Coronary artery (tissue), 2 donors: ENCODE measurements around the gene SPPL2B.

Experiments
- DNase-seq: peaks from one replicate; pipeline ENCODE4 v3.0.0-alpha.2; 2017; ENCODE audit warnings: low spot score
- H3K27ac ChIP-seq, 2 donors: fragments of 200-600 bp; sonication (generic); one replicate each; pipeline ENCODE4 v1.5.1; 2016 to 2019
- H3K4me3 ChIP-seq: fragments of 200-600 bp; sonication (generic); 2 replicates; pipeline ENCODE4 v1.5.1; 2016; ENCODE audit warnings: mild to moderate bottlenecking, moderate library complexity
- CTCF ChIP-seq: fragments of 200-600 bp; sonication (generic); IDR thresholded peaks from one replicate; pipeline ENCODE4 v1.5.1; 2019; ENCODE audit warnings: antibody characterized with exemption

The SPPL2B gene

GRCh38 chr19:2334986-2335846 is 6.7 kb downstream of the SPPL2B start:
- H3K27ac ChIP-seq: no peak overlapping the region

GRCh38 chr19:2335848-2336247 is 7.4 kb downstream of the SPPL2B start:
- Histone ChIP-seq H3K27ac (no peak overlapping the region), H3K4me3 (no peak overlapping the region)
- DNase-seq: no peak
- TF ChIP-seq CTCF: no peak

More at GRCh38 chr19:2334986-2335846, 6.7 kb downstream of the SPPL2B start:
- TF ChIP-seq CTCF: no peak
- DNase-seq: no peak
- H3K4me3 ChIP-seq: no peak overlapping the region

- Histone ChIP-seq H3K27ac (no peak overlapping the region), H3K4me3 (no peak overlapping the region)
- no peak for DNase-seq
- no peak for TF ChIP-seq CTCF
Observed at GRCh38 chr19:2336528-2337328, 8.2 kb downstream of the SPPL2B start.

GRCh38 chr19:2337329-2337707 is 8.8 kb downstream of the SPPL2B start:
- Histone ChIP-seq H3K27ac (no peak overlapping the region), H3K4me3 (no peak overlapping the region)
- no peak for TF ChIP-seq CTCF
- no peak for DNase-seq

- Histone ChIP-seq H3K4me3 (no peak overlapping the region), H3K27ac (no peak overlapping the region)
- no peak for TF ChIP-seq CTCF
- DNase-seq: no peak
Observed at GRCh38 chr19:2338055-2338615, 9.7 kb downstream of the SPPL2B start.

GRCh38 chr19:2338751-2339643 is 10.5 kb downstream of the SPPL2B start:
- TF ChIP-seq CTCF: no peak
- no peak overlapping the region for H3K4me3 ChIP-seq
- DNase-seq: no peak
- no peak overlapping the region for H3K27ac ChIP-seq
